GM23338 (cell line): ENCODE results near the gene MSRB1. TPM values are rescaled to one million over a fixed set of nuclear protein-coding genes. Genes with fewer than 3 reads are reported as not detected.
A peak's percentile ranks its signal among the peaks of the same experiment; 100 is the strongest.

Experiments used
- ATAC-seq: fragments of 200-7000 bp; cut with Tn5 transposase; 3 replicates; pipeline ENCODE4 v1.9.1; 2020
- DNase-seq: peaks from one replicate; pipeline ENCODE4 v3.0.0-alpha.2; 2015; ENCODE audit warnings: low spot score
- H2AFZ ChIP-seq: fragments of 200-600 bp; sonication (generic); 2 replicates; pipeline ENCODE4 v1.8.0; 2016; ENCODE audit warnings: antibody characterized with exemption, mild to moderate bottlenecking, moderate library complexity
- H3F3A ChIP-seq: fragments of 200-600 bp; sonication (generic); replicated peaks from 2 replicates; pipeline ENCODE4 v1.8.0; 2017; ENCODE audit warnings: antibody characterized with exemption, mixed run types, low read depth
- H3K27ac ChIP-seq: fragments of 200-600 bp; sonication (generic); 2 replicates; pipeline ENCODE4 v1.6.1; 2016; ENCODE audit warnings: low read depth
- H3K27me3 ChIP-seq: fragments of 200-600 bp; sonication (generic); 2 replicates; pipeline ENCODE4 v1.8.0; 2016; ENCODE audit warnings: mild to moderate bottlenecking, mixed run types, moderate library complexity; ENCODE audit not compliant: insufficient read depth
- H3K36me3 ChIP-seq: fragments of 200-600 bp; sonication (generic); 2 replicates; pipeline ENCODE4 v1.8.0; 2016; ENCODE audit warnings: mild to moderate bottlenecking; ENCODE audit not compliant: insufficient read depth
- H3K4me1 ChIP-seq: fragments of 200-600 bp; sonication (generic); 2 replicates; pipeline ENCODE4 v1.8.0; 2016; ENCODE audit warnings: mild to moderate bottlenecking, moderate library complexity; ENCODE audit not compliant: insufficient read depth
- H3K4me2 ChIP-seq: fragments of 200-600 bp; sonication (generic); 2 replicates; pipeline ENCODE4 v1.7.1; 2017; ENCODE audit warnings: mixed run types
- H3K4me3 ChIP-seq: fragments of 200-600 bp; sonication (generic); 2 replicates; pipeline ENCODE4 v1.6.1; 2016; ENCODE audit warnings: mixed run types
- H3K79me2 ChIP-seq: fragments of 200-600 bp; sonication (generic); replicated peaks from 2 replicates; pipeline ENCODE4 v1.8.0; 2017; ENCODE audit warnings: mild to moderate bottlenecking; ENCODE audit not compliant: insufficient read depth
- H3K9me2 ChIP-seq: fragments of 200-600 bp; sonication (generic); 2 replicates; pipeline ENCODE4 v1.8.0; 2017; ENCODE audit not compliant: insufficient read depth
- H4K20me1 ChIP-seq: fragments of 200-600 bp; sonication (generic); replicated peaks from 2 replicates; pipeline ENCODE4 v1.8.0; 2017; ENCODE audit warnings: mild to moderate bottlenecking; ENCODE audit not compliant: insufficient read depth
- H3K27ac Mint-ChIP-seq: 2 replicates; pipeline ENCODE4 v1.8.0; 2020; ENCODE audit warnings: inconsistent platforms, mild to moderate bottlenecking, moderate library complexity, mixed read lengths
- H3K27me3 Mint-ChIP-seq: 3 replicates; pipeline ENCODE4 v1.8.0; 2022; ENCODE audit warnings: low read depth, mild to moderate bottlenecking, moderate library complexity, mixed read lengths, inconsistent platforms; ENCODE audit not compliant: insufficient read depth, poor library complexity
- H3K36me3 Mint-ChIP-seq: 3 replicates; pipeline ENCODE4 v1.8.0; 2021; ENCODE audit warnings: low read depth, mild to moderate bottlenecking, inconsistent platforms, moderate library complexity, mixed read lengths
- H3K4me1 Mint-ChIP-seq: 3 replicates; pipeline ENCODE4 v1.8.0; 2020; ENCODE audit warnings: mild to moderate bottlenecking, inconsistent platforms, mixed read lengths
- H3K4me3 Mint-ChIP-seq: 3 replicates; pipeline ENCODE4 v1.8.0; 2021; ENCODE audit warnings: moderate library complexity, mild to moderate bottlenecking, inconsistent platforms, mixed read lengths
- H3K9me3 Mint-ChIP-seq: 3 replicates; pipeline ENCODE4 v1.8.0; 2020; ENCODE audit warnings: moderate library complexity, mild to moderate bottlenecking, inconsistent platforms, mixed read lengths
- CREB1 ChIP-seq: fragments of 250-450 bp; sonication (Bioruptor Pico); IDR thresholded peaks from 2 replicates; pipeline ENCODE4 v1.5.0; 2020; ENCODE audit warnings: low read depth, mild to moderate bottlenecking, moderate library complexity
- CTCF ChIP-seq, 2 experiments: fragments of 200-600 bp in 1 of 2; sonication (generic) in 1 of 2; conservative IDR thresholded peaks; 2 replicates each; pipeline versions ENCODE4 v1.5.1 to v1.6.1; 2016 to 2017; ENCODE audit warnings: antibody characterized with exemption in 2 of 2, low read depth in 2 of 2, mild to moderate bottlenecking in 2 of 2, moderate library complexity in 1 of 2
- EZH2 ChIP-seq: fragments of 200-600 bp; sonication (generic); IDR thresholded peaks from one replicate; pipeline ENCODE4 v1.8.0; 2017; ENCODE audit warnings: antibody characterized with exemption, mild to moderate bottlenecking, low read depth; ENCODE audit not compliant: unreplicated experiment
- EZH2phosphoT487 ChIP-seq: fragments of 200-600 bp; sonication (generic); IDR thresholded peaks from one replicate; pipeline ENCODE4 v1.8.1; 2018; ENCODE audit warnings: antibody characterized with exemption; ENCODE audit not compliant: unreplicated experiment
- NANOG ChIP-seq: IDR thresholded peaks from 2 replicates; pipeline ENCODE4 v1.6.1; 2016; ENCODE audit warnings: antibody characterized with exemption, borderline replicate concordance
- ZNF331 ChIP-seq: fragments of 250-450 bp; sonication (Bioruptor Pico); IDR thresholded peaks from 2 replicates; pipeline ENCODE4 v1.5.0; 2020; ENCODE audit warnings: low read depth, mild to moderate bottlenecking, moderate library complexity
- polyA plus RNA-seq: library from polyadenylated mRNA; unstranded; fragments of >200 nt; fragmentation: Nextera tagmentation; extraction: Ambion mirVana; gene quantifications from 2 replicates; pipeline ENCODE4 v1.2.1, GENCODE V29; 2016
- total RNA-seq: library from RNA; depleted of rRNA; stranded (reverse); fragments of >200 nt; shearing (Covaris generic); gene quantifications from 2 replicates; pipeline ENCODE4 v1.2.3, GENCODE V29; 2014

MSRB1 gene
- total and polyA plus RNA-seq, 2 experiments from 2014 or later: 30.4 to 31.3 TPM

GRCh38 chr16:1919327-1919998 is 23.5 kb downstream of the MSRB1 start:
- H3K27ac Mint-ChIP-seq: no peak overlapping the region
- H3K4me1 Mint-ChIP-seq: peaks cover 30% of the 10 kb centered on the region
- H3K27me3 Mint-ChIP-seq: peaks cover 87% of the 10 kb centered on the region
- Histone ChIP-seq H3K36me3 (no peaks in the 10 kb centered on the region), H3K4me3 (peak overlapping the region; percentile 55; the same call in 1 of the 2 replicates), H3K79me2 (no peaks in the 10 kb centered on the region), H3K4me1 (peaks cover 32% of the 10 kb centered on the region), H3K27ac (no peak overlapping the region), H3K27me3 (peaks cover 86% of the 10 kb centered on the region), H3K9me2 (no peaks in the 10 kb centered on the region), H4K20me1 (no peaks in the 10 kb centered on the region), H3K4me2 (no peak overlapping the region; the same call in 1 of the 2 replicates), H2AFZ (no peak overlapping the region), H3F3A (0 out of 2 replicates have a peak, but pooled peaks cover 6% of the 10 kb centered on the region)
- H3K36me3 Mint-ChIP-seq: no peaks in the 10 kb centered on the region; the same call in 2 of the 3 replicates
- ATAC-seq (peak; percentile 8), DNase-seq (peak; percentile 39)
- no peak overlapping the region for H3K4me3 Mint-ChIP-seq
- H3K9me3 Mint-ChIP-seq: no peaks in the 10 kb centered on the region
- no peak for TF ChIP-seq EZH2
- TF ChIP-seq CTCF (conservative IDR thresholded peaks at IDR 0.05; ENCODE audit: low read depth in 2 of 2): 0 out of 4 replicates have a peak, but pooled peaks of 1 of the 2 experiments have one; percentile 14

- H3K79me2 ChIP-seq: no peaks in the 10 kb centered on the region
- no peaks in the 10 kb centered on the region; the same call in 2 of the 3 replicates for H3K36me3 Mint-ChIP-seq
- TF ChIP-seq EZH2phosphoT487: peak; percentile 38
- TF ChIP-seq ZNF331 (CRISPR knock-in tag): no peak
- peak; percentile 73 for TF ChIP-seq EZH2
- no peak for TF ChIP-seq CREB1 (CRISPR knock-in tag)
- TF ChIP-seq NANOG: no peak
- TF ChIP-seq CTCF (conservative IDR thresholded peaks at IDR 0.05; ENCODE audit: low read depth in 2 of 2): no peak
- no peaks in the 10 kb centered on the region for H4K20me1 ChIP-seq
- peak within 1 kb of the TSS; percentile 82 for H3K4me2 ChIP-seq
- no peaks in the 10 kb centered on the region for H3K9me2 ChIP-seq
- H3K27ac ChIP-seq: no peak within 1 kb of the TSS
- H3K27me3 ChIP-seq: peaks cover 80% of the 10 kb centered on the region
- H3K4me3 Mint-ChIP-seq: peak within 1 kb of the TSS; percentile 66
- peak within 1 kb of the TSS; percentile 55 for H3K4me3 ChIP-seq
- H3K9me3 Mint-ChIP-seq: no peaks in the 10 kb centered on the region
- DNase-seq: peak; percentile 60
- no peaks in the 10 kb centered on the region for H3K36me3 ChIP-seq
- peak within 1 kb of the TSS; percentile 69; the same call in 1 of the 2 replicates for H2AFZ ChIP-seq
- H3K4me1 Mint-ChIP-seq: peaks cover 31% of the 10 kb centered on the region
- H3K27ac Mint-ChIP-seq: no peak within 1 kb of the TSS
- peaks cover 83% of the 10 kb centered on the region for H3K27me3 Mint-ChIP-seq
- H3F3A ChIP-seq: 0 out of 2 replicates have a peak, but pooled peaks cover 6% of the 10 kb centered on the region
- ATAC-seq: peak; percentile 8
- peaks cover 32% of the 10 kb centered on the region for H3K4me1 ChIP-seq
Observed at GRCh38 chr16:1918351-1919326, 24.4 kb downstream of the MSRB1 start, which contains the start of gene HS3ST6. Gene HS3ST6 (minus strand): TSS chr16:1918415. CDS start chr16:1918323, 92 bp downstream.
